BJ (cell line): ENCODE data around the gene AK4. TPM values are rescaled to one million over a fixed set of nuclear protein-coding genes. Genes with fewer than 3 reads are reported as not detected.

Source experiments
- CTCF ChIA-PET: fragments of 350-600 bp; formaldehyde crosslinking; extraction: SDS; loops from one replicate; lab custom pipeline; 2021; ENCODE audit warnings: antibody characterized with exemption, inconsistent platforms; lab: Yijun Ruan, JAX
- POLR2A ChIA-PET: fragments of 300-600 bp; sonication (Branson Sonifier 250); formaldehyde crosslinking; extraction: SDS; loops from one replicate; lab custom pipeline; 2021; ENCODE audit warnings: antibody characterized with exemption; lab: Charles Lee
- DNase-seq: peaks from one replicate; pipeline ENCODE4 v3.0.0-alpha.2; 2011; ENCODE audit warnings: low read depth
- H3K27me3 ChIP-seq: 2 replicates; pipeline ENCODE4 v1.6.0; 2011; ENCODE audit warnings: low read length; ENCODE audit not compliant: control insufficient read depth, insufficient read depth
- H3K36me3 ChIP-seq: 2 replicates; pipeline ENCODE4 v1.5.1; 2011; ENCODE audit warnings: low read length; ENCODE audit not compliant: control insufficient read depth, insufficient read depth
- H3K4me3 ChIP-seq: 2 replicates; pipeline ENCODE4 v1.5.1; 2011; ENCODE audit warnings: low read depth, mild to moderate bottlenecking, control low read depth, low read length
- polyA plus RNA-seq: library from polyadenylated mRNA; depleted of rRNA; stranded (reverse); fragments of >200 nt; gene quantifications from 2 replicates; pipeline ENCODE4 v1.2.3, GENCODE V29; 2011
- TF ChIP-seq, protein P1 (sequence below): IDR thresholded peaks from 2 replicates; pipeline ENCODE4 v1.5.1; 2011; ENCODE audit warnings: low read depth, mild to moderate bottlenecking, control low read depth, inconsistent platforms, low read length, moderate library complexity; ENCODE audit not compliant: insufficient read depth

Gene AK4
- polyA plus RNA-seq, 1 experiment, result 11.9 TPM

DNA sequence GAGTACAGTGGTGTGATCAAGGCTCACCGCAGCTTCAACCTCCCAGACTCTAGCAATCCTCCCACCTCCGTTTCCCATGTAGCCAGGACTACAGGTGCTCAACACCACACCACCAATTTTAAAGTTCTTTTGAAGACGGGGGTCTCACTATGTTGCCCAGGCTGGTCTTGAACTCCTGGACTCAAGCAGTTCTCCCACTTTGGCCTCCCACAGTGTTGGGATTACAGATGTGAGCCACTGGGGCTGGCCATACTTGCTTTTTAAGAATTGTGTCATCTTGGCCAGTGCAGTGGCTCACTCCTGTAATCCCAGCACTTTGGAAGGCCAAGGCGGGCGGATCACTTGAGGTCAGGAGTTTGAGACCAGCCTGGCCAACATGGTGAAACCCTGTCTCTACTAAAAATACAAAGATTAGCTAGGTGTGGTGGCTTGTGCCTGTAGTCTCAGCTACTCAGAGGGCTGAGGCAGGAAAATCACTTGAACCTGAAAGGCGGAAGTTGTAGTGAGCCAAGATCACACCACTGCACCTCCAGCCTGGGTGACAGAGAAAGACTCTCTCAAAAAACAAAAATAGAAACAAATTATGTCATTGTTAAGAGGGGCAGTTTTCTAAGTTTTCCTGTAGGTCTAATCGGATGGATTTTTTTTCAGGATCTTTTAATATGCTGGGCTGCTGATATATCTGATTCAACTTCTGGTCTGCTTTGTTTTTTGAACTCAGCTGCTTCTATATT lies 18.7 kb downstream of the AK4 start:
- ChIA-PET CTCF (interaction anchor here (1.4 kb wide), 1 partner anchor 42 kb away, joined by 6 read pairs; no protein-coding TSS in a partner anchor), POLR2A (no interaction called here)
- Histone ChIP-seq H3K4me3 (no peak overlapping the region), H3K27me3 (no peaks in the 10 kb centered on the region), H3K36me3 (no peaks in the 10 kb centered on the region)
- no peak for DNase-seq
- TF ChIP-seq, protein P1, sequence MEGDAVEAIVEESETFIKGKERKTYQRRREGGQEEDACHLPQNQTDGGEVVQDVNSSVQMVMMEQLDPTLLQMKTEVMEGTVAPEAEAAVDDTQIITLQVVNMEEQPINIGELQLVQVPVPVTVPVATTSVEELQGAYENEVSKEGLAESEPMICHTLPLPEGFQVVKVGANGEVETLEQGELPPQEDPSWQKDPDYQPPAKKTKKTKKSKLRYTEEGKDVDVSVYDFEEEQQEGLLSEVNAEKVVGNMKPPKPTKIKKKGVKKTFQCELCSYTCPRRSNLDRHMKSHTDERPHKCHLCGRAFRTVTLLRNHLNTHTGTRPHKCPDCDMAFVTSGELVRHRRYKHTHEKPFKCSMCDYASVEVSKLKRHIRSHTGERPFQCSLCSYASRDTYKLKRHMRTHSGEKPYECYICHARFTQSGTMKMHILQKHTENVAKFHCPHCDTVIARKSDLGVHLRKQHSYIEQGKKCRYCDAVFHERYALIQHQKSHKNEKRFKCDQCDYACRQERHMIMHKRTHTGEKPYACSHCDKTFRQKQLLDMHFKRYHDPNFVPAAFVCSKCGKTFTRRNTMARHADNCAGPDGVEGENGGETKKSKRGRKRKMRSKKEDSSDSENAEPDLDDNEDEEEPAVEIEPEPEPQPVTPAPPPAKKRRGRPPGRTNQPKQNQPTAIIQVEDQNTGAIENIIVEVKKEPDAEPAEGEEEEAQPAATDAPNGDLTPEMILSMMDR, result no peak

- no peak for DNase-seq
- no peak overlapping the region for H3K4me3 ChIP-seq
- CTCF ChIA-PET, result interaction anchor here (0.6 to 1.4 kb wide), 2 partner anchors 41 to 815 kb away, joined by 3 to 6 read pairs; no protein-coding TSS in a partner anchor
- no peaks in the 10 kb centered on the region for H3K36me3 ChIP-seq
- TF ChIP-seq, protein P1, result no peak
- POLR2A ChIA-PET, result no interaction called here
- H3K27me3 ChIP-seq, result no peaks in the 10 kb centered on the region
Measured at GRCh38 chr1:65167586-65168242, 19.7 kb downstream of the AK4 start.

DNA sequence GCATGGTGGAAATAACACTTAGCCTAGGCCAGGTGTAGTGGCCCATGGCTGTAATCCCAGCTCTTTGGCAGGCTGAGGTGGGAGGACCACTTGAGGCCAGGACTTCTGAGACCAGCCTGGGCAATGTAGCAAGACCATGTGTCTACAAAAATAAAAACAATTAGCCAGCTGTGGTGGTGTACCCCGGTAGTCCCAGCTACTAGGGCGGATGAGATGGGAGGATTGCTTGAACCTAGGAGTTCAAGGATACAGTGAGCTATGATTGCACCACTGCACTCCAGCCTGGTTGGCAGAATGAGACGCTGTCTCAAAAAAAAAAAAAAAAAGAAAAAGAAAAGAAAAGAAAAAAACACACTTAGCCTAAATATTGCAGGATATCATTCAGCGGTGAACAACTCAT lies 20.9 kb downstream of the AK4 start:
- DNase-seq, result no peak
- POLR2A ChIA-PET, result interaction anchor here (0.7 kb wide), 1 partner anchor 84 kb away, joined by 11 read pairs; no protein-coding TSS in a partner anchor

DNA sequence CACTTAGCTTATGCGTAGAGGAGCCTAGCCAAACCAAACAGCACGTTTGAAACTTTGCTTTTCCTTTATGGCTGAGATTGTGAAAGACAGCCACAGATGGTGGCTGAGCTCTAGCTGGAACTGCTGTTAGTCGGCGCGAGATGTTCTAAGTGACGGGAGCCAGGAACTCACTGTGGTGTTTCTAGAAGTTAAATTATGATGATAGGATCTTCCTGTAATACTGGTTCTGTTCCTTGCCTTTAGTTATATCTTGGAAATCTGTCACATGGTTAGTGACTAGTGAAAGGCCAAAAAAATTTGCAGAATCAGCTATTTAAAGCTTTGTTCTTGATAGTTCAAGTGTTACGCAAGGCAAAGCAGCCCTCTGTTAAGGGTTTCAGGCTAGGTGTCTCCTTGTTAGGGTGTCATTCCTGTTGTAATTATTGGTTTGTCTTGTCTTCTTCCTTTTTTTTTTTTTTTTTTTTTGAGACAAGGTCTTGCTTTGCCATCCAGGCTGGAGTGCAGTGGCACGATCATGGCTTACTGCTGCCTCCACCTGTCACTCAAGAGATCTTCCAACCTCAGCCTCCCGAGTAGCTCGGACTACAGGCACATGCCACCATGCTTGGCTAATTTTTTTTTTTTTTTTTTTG lies 22.6 kb downstream of the AK4 start:
- TF ChIP-seq, protein P1, result no peak
- CTCF ChIA-PET, result interaction anchor here (0.6 to 2.4 kb wide), 5 partner anchors 7 to 95 kb away, joined by 3 to 7 read pairs (median 3); no protein-coding TSS in a partner anchor
- Histone ChIP-seq H3K4me3 (no peak overlapping the region), H3K36me3 (no peaks in the 10 kb centered on the region), H3K27me3 (peaks cover 3% of the 10 kb centered on the region)
- POLR2A ChIA-PET, result no interaction called here
- no peak for DNase-seq

More for the DNA sequence above, 20.9 kb downstream of the AK4 start:
- TF ChIP-seq, protein P1, result no peak
- Histone ChIP-seq H3K27me3 (peaks cover 1% of the 10 kb centered on the region), H3K36me3 (no peaks in the 10 kb centered on the region), H3K4me3 (no peak overlapping the region)
- CTCF ChIA-PET, result interaction anchor here (2.4 kb wide), 1 partner anchor 12 kb away, joined by 7 read pairs; no protein-coding TSS in a partner anchor
